Panc1 (cell line): Measurements from ENCODE around the gene ADGRA1. TPM values are rescaled to one million over a fixed set of nuclear protein-coding genes. Genes with fewer than 3 reads are reported as not detected.

Experiments
- ATAC-seq: fragments of 200-7000 bp; cut with Tn5 transposase; 2 replicates; pipeline ENCODE4 v1.9.1; 2020; ENCODE audit warnings: mild to moderate bottlenecking, moderate library complexity
- BruUV-seq: library from RNA; stranded (reverse); fragments of 400-500 nt; replicated peaks from 2 replicates; lab custom pipeline; 2021; lab: Mats Ljungman, UMichigan
- CTCF ChIA-PET: fragments of 300-600 bp; sonication (Branson Sonifier 250); formaldehyde crosslinking; loops from one replicate; lab custom pipeline; 2022; ENCODE audit warnings: antibody characterized with exemption; lab: Charles Lee
- POLR2A ChIA-PET: fragments of 300-600 bp; sonication (Branson Sonifier 250); formaldehyde crosslinking; loops from one replicate; lab custom pipeline; 2022; ENCODE audit warnings: antibody characterized with exemption; lab: Charles Lee
- DNase-seq: peaks from one replicate; pipeline ENCODE4 v3.0.0-alpha.2; 2010; ENCODE audit warnings: low read depth, low spot score
- H3K27ac ChIP-seq: 2 replicates; pipeline ENCODE4 v1.5.1; 2011; ENCODE audit warnings: mild to moderate bottlenecking, low read length, inconsistent platforms
- H3K27me3 ChIP-seq: fragments of 200-500 bp; sonication (Bioruptor generic); 2 replicates; pipeline ENCODE4 v1.6.0; 2014; ENCODE audit warnings: low read length, inconsistent platforms; ENCODE audit not compliant: control insufficient read depth, insufficient read depth
- H3K36me3 ChIP-seq: fragments of 200-500 bp; sonication (Bioruptor generic); 2 replicates; pipeline ENCODE4 v1.5.1; 2014; ENCODE audit warnings: inconsistent platforms, mild to moderate bottlenecking, low read length, moderate library complexity; ENCODE audit not compliant: control insufficient read depth, insufficient read depth
- H3K4me1 ChIP-seq: 2 replicates; pipeline ENCODE4 v1.5.1; 2011; ENCODE audit warnings: inconsistent platforms, mild to moderate bottlenecking, low read length, moderate library complexity; ENCODE audit not compliant: control insufficient read depth, insufficient read depth
- H3K4me3 ChIP-seq, 2 experiments: 2 replicates each; pipeline ENCODE4 v1.5.1; 2011 to 2012; ENCODE audit warnings: low read depth in 2 of 2, low read length in 2 of 2, mild to moderate bottlenecking in 2 of 2, inconsistent platforms in 1 of 2, moderate library complexity in 1 of 2
- H3K9me3 ChIP-seq: fragments of 200-500 bp; sonication (Bioruptor generic); 2 replicates; pipeline ENCODE4 v1.5.1; 2014; ENCODE audit warnings: low read depth, mild to moderate bottlenecking, inconsistent platforms, low read length, moderate library complexity; ENCODE audit not compliant: control insufficient read depth, insufficient read depth
- POLR2AphosphoS5 ChIP-seq: IDR thresholded peaks from 2 replicates; pipeline ENCODE4 v1.6.1; 2012; ENCODE audit warnings: mild to moderate bottlenecking, low read depth, low read length, moderate library complexity
- SIN3A ChIP-seq: IDR thresholded peaks from 2 replicates; pipeline ENCODE4 v1.6.1; 2012; ENCODE audit warnings: low read depth, mild to moderate bottlenecking, low read length, moderate library complexity, borderline replicate concordance; ENCODE audit not compliant: insufficient read depth
- TCF7L2 ChIP-seq: IDR thresholded peaks from 2 replicates; pipeline ENCODE4 v1.6.1; 2011; ENCODE audit warnings: mild to moderate bottlenecking, low read depth, low read length, inconsistent platforms
- in situ Hi-C: cut with HindIII; loops from 2 replicates; pipeline ENCODE4 v1.10.0; 2016; ENCODE audit warnings: low sequenced_read_pairs, low pct_unique_long_range_greater_than_20kb
- intact Hi-C: fragments of 100-400 bp; cut with micrococcal nuclease; formaldehyde crosslinking; loops from one replicate; pipeline ENCODE4 v1.10.0; 2022; ENCODE audit not compliant: unreplicated experiment
- total RNA-seq: library from RNA; stranded (reverse); gene quantifications from one replicate; pipeline ENCODE4 v1.2.1, GENCODE V29; 2021; ENCODE audit not compliant: unreplicated experiment
- TF ChIP-seq, protein P1 (sequence below): fragments of 450-650 bp; IDR thresholded peaks from 2 replicates; pipeline ENCODE4 v1.5.1; 2017; ENCODE audit warnings: mild to moderate bottlenecking
- TF ChIP-seq, protein P2 (sequence below), 2 experiments: IDR thresholded peaks; 2 replicates each; pipeline ENCODE4 v1.6.1; 2011 to 2012; ENCODE audit warnings: low read depth in 2 of 2, control low read depth in 1 of 2, low read length in 1 of 2, mild to moderate bottlenecking in 1 of 2, moderate library complexity in 1 of 2; ENCODE audit not compliant: insufficient read depth in 1 of 2

ADGRA1 gene
- total RNA-seq, 1 experiment from 2014 or later = 0.05 TPM

DNA sequence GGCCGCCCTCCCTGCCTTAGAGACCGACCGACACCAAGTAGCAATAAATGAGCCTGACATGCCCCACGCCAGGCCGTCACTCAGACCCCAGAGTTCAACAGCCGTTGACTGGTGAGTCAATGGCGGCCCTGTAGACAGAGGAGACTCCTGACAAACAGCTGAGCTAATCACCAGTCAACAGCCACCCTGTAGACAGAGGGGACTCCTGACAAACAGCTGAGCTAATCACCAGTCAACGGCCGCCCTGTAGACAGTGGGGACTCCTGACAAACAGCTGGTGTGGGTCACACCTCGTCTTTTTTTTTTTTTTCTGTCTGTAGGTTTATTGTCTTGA lies 55.4 kb downstream of the ADGRA1 start:
- no peaks in the 10 kb centered on the region for H3K27me3 ChIP-seq
- BruUV-seq = no TSS peak
- intact Hi-C loops = no loop called here
- TF ChIP-seq POLR2AphosphoS5 = no peak
- TF ChIP-seq, protein P1, sequence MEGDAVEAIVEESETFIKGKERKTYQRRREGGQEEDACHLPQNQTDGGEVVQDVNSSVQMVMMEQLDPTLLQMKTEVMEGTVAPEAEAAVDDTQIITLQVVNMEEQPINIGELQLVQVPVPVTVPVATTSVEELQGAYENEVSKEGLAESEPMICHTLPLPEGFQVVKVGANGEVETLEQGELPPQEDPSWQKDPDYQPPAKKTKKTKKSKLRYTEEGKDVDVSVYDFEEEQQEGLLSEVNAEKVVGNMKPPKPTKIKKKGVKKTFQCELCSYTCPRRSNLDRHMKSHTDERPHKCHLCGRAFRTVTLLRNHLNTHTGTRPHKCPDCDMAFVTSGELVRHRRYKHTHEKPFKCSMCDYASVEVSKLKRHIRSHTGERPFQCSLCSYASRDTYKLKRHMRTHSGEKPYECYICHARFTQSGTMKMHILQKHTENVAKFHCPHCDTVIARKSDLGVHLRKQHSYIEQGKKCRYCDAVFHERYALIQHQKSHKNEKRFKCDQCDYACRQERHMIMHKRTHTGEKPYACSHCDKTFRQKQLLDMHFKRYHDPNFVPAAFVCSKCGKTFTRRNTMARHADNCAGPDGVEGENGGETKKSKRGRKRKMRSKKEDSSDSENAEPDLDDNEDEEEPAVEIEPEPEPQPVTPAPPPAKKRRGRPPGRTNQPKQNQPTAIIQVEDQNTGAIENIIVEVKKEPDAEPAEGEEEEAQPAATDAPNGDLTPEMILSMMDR = no peak
- TF ChIP-seq TCF7L2 = no peak
- no peak for TF ChIP-seq SIN3A
- TF ChIP-seq, protein P2, sequence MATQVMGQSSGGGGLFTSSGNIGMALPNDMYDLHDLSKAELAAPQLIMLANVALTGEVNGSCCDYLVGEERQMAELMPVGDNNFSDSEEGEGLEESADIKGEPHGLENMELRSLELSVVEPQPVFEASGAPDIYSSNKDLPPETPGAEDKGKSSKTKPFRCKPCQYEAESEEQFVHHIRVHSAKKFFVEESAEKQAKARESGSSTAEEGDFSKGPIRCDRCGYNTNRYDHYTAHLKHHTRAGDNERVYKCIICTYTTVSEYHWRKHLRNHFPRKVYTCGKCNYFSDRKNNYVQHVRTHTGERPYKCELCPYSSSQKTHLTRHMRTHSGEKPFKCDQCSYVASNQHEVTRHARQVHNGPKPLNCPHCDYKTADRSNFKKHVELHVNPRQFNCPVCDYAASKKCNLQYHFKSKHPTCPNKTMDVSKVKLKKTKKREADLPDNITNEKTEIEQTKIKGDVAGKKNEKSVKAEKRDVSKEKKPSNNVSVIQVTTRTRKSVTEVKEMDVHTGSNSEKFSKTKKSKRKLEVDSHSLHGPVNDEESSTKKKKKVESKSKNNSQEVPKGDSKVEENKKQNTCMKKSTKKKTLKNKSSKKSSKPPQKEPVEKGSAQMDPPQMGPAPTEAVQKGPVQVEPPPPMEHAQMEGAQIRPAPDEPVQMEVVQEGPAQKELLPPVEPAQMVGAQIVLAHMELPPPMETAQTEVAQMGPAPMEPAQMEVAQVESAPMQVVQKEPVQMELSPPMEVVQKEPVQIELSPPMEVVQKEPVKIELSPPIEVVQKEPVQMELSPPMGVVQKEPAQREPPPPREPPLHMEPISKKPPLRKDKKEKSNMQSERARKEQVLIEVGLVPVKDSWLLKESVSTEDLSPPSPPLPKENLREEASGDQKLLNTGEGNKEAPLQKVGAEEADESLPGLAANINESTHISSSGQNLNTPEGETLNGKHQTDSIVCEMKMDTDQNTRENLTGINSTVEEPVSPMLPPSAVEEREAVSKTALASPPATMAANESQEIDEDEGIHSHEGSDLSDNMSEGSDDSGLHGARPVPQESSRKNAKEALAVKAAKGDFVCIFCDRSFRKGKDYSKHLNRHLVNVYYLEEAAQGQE (IDR thresholded peaks at IDR 0.05; ENCODE audit: insufficient read depth in 1 of 2, low read depth in 2 of 2, low read length in 1 of 2) = no peak
- ChIA-PET CTCF (interaction anchor here (0.6 to 1.4 kb wide), 6 partner anchors 114 to 1243 kb away, joined by 3 to 8 read pairs (median 5); no protein-coding TSS in a partner anchor), POLR2A (no interaction called here)
- ATAC-seq (no peak), DNase-seq (no peak)
- no peaks in the 10 kb centered on the region for H3K36me3 ChIP-seq
- no peak overlapping the region for H3K4me3 ChIP-seq
- no peaks in the 10 kb centered on the region for H3K4me1 ChIP-seq
- no peak overlapping the region for H3K27ac ChIP-seq
- in situ Hi-C loops = no loop called here
- no peaks in the 10 kb centered on the region for H3K9me3 ChIP-seq

DNA sequence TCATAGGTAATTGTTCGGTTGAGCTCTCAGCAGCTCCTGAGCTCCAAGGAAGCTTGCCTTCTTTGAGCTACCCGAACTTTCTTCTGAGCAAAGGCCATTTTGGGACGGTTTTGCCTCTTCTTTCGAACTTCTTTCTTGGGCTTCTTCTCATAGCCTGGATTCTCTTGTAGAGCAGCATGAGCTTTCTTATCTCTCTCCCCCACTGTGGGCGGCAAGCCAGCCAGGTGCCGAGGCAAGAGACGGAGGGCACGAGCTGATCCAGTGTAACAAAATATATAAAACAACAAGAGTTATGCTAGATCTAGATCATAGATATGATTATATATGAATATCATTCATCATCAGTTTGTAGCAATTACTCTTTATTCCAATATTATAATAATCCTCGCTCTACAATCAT lies 55.8 kb downstream of the ADGRA1 start:
- H3K27me3 ChIP-seq = no peaks in the 10 kb centered on the region
- intact Hi-C loops = no loop called here

More for the DNA sequence above, 55.8 kb downstream of the ADGRA1 start:
- H3K4me3 ChIP-seq = no peak overlapping the region
- no peak for ATAC-seq
- no peak for TF ChIP-seq SIN3A
- no peak for TF ChIP-seq TCF7L2
- TF ChIP-seq, protein P2 (IDR thresholded peaks at IDR 0.05; ENCODE audit: insufficient read depth in 1 of 2, low read depth in 2 of 2, low read length in 1 of 2) = no peak
- BruUV-seq = no TSS peak
- H3K36me3 ChIP-seq = no peaks in the 10 kb centered on the region
- H3K4me1 ChIP-seq = no peaks in the 10 kb centered on the region
- POLR2A ChIA-PET = no interaction called here
- CTCF ChIA-PET = interaction anchor here (0.6 to 1.4 kb wide), 6 partner anchors 114 to 1243 kb away, joined by 3 to 8 read pairs (median 5); no protein-coding TSS in a partner anchor
- H3K9me3 ChIP-seq = no peaks in the 10 kb centered on the region
- in situ Hi-C loops = no loop called here
- H3K27ac ChIP-seq = no peak overlapping the region
- no peak for DNase-seq
